Esophagus muscularis mucosa (tissue), 4 donors: ENCODE measurements around the gene NAA40.

ENCODE experiments used
- CTCF ChIP-seq, 3 experiments: fragments of 200-600 bp in 2 of 3; fragments of 450-650 bp in 1 of 3; sonication (generic) in 2 of 3; IDR thresholded peaks; one replicate each; pipeline ENCODE4 v1.5.1; 2017 to 2019; ENCODE audit warnings: antibody characterized with exemption in 3 of 3, mild to moderate bottlenecking in 2 of 3, moderate library complexity in 1 of 3
- EP300 ChIP-seq: sonication (generic); formaldehyde crosslinking; IDR thresholded peaks from one replicate; pipeline ENCODE4 v1.6.1; 2017; ENCODE audit warnings: antibody characterized with exemption
- POLR2A ChIP-seq: fragments of 450-650 bp; IDR thresholded peaks from one replicate; pipeline ENCODE4 v1.6.1; 2017; ENCODE audit warnings: antibody characterized with exemption, moderate library complexity, mild to moderate bottlenecking, low read depth
- POLR2AphosphoS5 ChIP-seq, 2 donors: sonication (generic); formaldehyde crosslinking; IDR thresholded peaks; one replicate each; pipeline ENCODE4 v1.6.1; 2017; ENCODE audit warnings: antibody characterized with exemption in 2 of 2

GRCh38 chr11:64000740-64001483 lies 62.1 kb downstream of the NAA40 start:
- TF ChIP-seq CTCF (IDR thresholded peaks at IDR 0.05) (no peak), EP300 (no peak), POLR2AphosphoS5 (IDR thresholded peaks at IDR 0.05) (no peak), POLR2A (no peak)
